ENCODE measurements around the gene IL18.
"Not testable (repeated sequence)": the region's sequence is repeated elsewhere in the genome, so short reads cannot be mapped to it uniquely, and the experiment has no call there.

The IL18 gene

GRCh38 chr11:112172362-112172994 lies 8.6 kb upstream of the IL18 start:
- no peak for DNase-seq (ENCODE audit: low read depth in 1 of 2, low spot score in 1 of 2)

DNA sequence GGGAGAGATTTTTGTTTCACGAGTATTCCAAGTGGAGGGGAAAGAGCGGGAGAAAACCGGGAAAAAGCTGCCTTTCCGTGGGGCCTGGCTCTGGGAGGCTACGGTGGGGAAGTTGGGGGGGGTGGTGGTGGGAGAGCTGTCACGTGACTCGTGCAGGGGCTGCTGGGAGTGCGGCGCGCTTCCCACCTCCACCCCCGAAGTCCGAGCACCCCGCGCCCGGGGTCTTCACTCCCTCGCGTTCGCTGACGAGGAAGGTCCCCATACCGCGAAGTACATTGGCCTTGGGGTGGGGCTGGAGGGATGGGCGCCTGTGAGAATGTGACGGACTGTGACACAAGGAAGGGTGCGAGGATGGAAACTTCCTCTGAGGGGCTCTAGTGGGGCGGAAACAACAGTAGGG lies 3.3 kb upstream of the IL18 start, which contains the start of gene TEX12:
TEX12 (plus strand) TSS at position 228 of the 400 bp plus-strand sequence. CDS start 1,897 bp downstream, outside the sequence.
- DNase-seq (ENCODE audit: low read depth in 1 of 2, low spot score in 1 of 2): no peak

DNA sequence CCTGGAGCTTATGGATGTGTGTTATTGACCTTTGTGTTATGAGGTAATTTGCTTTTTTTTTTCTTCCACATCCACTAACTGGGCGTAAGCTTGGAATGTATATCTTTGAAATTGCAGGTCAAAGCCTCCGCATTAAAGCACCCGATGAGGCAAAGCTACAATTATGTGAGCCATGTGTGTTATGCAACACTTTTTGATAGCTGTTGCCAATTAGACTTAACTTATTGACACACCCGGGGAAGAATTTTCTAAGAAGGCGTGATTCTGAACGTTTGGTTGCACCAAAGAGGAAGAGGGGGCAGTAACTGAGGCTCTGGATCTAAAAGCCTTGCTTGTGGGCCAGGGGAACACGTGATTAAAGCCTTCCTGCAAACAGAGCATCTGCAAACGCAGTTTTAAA lies 2.7 kb upstream of the IL18 start:
- DNase-seq (ENCODE audit: low read depth in 1 of 2, low spot score in 1 of 2): no peak

DNA sequence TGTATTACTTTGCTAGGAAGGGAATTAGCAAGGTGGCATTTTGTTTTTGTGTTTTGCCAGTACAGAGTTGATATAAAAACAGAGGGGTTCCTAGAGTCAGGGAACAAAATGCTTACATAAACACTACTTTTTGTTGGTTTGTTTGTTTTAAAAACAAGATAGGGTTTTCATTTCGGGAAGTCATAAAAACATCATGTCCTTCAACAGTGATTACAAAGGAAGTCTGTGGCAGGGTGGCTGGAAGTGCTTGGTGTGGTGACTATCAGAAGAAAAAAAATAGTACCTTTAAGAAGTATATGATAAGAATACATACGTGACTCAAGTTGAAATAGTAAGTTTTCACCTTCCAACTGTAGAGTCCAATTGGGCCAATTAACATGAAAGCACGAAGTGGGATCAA lies 1.2 kb upstream of the IL18 start:
- DNase-seq (ENCODE audit: low read depth in 1 of 2, low spot score in 1 of 2): no peak

- no peak for DNase-seq (ENCODE audit: low read depth in 1 of 2, low spot score in 1 of 2)
Observed at GRCh38 chr11:112162761-112163546, 940 bp downstream of the IL18 start.

GRCh38 chr11:112162200-112162599 lies 1.7 kb downstream of the IL18 start:
- DNase-seq (ENCODE audit: low read depth in 1 of 2, low spot score in 1 of 2): not testable (repeated sequence)

GRCh38 chr11:112161012-112161411 lies 2.9 kb downstream of the IL18 start:
- DNase-seq (ENCODE audit: low read depth in 1 of 2, low spot score in 1 of 2): no peak

GRCh38 chr11:112160091-112160848 lies 3.6 kb downstream of the IL18 start:
- no peak for DNase-seq (ENCODE audit: low read depth in 1 of 2, low spot score in 1 of 2)

DNA sequence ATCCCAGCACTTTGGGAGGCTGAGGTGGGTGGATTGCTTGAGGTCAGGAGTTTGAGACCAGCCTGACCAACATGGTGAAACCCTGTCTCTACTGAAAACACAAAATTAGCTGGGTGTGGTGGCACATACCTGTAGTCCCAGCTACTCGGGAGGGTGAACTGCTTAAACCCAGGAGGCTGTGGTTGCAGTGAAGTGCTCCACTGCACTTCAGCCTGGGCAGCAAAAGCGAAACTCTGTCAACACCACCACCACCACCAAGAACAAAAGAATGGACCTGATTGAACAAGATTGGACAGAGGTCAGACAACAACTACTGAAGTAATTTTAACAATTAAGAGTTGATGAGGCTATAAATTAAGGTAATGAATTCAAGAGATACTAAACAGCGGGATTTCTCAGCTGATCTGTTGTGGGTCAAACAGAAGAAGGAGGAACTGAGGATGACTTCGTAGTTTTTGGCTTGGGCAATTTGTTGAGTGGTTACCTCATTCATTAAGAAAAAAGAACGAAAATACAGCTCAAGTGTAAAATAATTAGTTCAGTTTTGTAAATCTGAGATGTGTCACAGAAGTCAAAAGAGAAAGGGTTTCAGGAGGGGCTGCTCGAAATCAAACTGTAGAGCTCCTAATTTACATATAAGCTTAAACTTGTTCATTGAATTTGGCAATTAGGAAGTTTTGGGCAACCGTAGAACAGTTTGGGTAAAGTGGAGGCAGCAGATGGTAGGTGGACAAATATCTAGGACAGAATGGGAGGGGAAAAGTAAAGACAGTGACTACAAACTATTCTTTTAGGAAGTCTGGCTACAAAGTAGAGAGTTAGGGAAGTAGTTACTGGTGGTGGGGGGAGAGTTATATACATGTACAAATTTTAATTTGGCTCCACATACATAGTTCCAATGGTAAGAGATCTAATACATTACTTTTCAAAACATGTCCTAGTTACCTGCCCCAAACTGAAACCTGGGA lies 4.5 kb downstream of the IL18 start:
- DNase-seq (ENCODE audit: low read depth in 1 of 2, low spot score in 1 of 2): no peak

- no peak for DNase-seq (ENCODE audit: low read depth in 1 of 2, low spot score in 1 of 2)
Observed at GRCh38 chr11:112156956-112157766, 6.7 kb downstream of the IL18 start.

DNA sequence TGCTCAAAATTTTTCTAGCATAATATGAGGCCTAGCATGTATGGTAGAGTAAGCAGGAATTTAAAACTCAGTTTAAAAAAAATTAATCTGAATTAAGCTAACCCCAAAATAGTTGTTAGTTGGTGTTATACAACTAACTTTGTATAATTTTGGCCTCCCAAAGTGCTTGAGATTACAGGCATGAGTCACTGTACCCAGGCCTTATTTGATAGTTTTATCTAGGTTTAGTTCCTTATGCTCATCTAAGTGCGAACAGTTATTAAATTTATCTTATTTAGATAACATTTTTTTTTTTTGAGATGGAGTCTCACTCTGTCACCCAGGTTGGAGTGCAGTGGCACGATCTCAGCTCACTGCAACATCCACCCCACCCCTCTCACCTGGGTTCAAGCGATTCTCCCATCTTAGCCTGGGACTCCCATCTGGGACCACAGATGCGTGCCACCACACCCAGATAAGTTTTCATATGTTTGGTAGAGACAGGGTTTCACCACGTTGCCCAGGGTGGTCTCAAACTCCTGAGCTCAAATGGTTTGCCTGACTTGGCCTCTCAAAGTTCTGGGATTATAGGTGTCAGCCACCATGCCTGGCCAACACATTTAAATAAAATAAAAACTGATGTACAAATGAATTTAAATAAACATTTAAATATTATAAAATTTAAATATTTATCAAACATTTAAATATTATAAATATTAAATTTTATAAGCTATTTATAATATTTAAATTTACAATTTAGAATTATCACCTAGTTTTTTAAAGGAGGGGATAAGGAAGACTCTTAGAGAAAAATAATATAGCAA lies 7.5 kb downstream of the IL18 start:
- DNase-seq (ENCODE audit: low read depth in 1 of 2, low spot score in 1 of 2): no peak

GRCh38 chr11:112150517-112150916 lies 13.4 kb downstream of the IL18 start:
- no peak for DNase-seq (ENCODE audit: low read depth in 1 of 2, low spot score in 1 of 2)

DNA sequence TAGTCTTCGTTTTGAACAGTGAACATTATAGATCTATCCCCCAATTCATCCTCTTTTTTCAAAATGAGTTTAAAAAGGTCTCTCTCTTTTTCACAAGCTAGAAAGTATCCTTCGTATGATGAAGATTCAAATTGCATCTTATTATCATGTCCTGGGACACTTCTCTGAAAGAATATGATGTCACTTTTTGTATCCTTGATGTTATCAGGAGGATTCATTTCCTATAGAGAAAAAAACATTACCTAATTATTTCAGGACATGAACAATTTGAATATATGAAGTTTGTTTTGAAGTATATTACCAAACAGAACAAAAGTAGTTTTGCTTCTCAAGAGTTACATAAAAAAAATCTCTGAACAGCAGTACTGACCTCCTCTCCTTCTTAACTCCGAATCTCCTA lies 20.3 kb downstream of the IL18 start:
- DNase-seq (ENCODE audit: low read depth in 1 of 2, low spot score in 1 of 2): no peak

DNA sequence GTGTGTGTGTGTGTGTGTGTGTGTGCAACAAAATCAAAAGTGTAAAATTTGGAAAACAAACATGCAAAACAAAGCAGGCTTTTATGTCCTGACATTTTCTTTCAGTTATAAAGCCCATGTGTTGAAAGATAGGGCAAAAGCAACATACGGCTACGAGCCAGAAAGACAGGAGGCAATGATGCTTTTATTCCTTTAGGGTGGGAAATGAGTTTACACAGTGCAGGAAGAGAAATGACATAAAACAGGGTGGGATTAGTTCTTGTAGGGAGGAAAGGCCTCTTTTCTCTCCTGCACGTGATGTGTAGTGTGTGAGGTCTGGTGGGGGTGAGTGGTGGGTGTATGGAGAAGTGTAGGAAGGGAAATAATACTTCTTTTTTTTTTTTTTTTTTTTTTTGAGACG lies 29.4 kb downstream of the IL18 start:
- no peak for DNase-seq (ENCODE audit: low read depth in 1 of 2, low spot score in 1 of 2)

DNA sequence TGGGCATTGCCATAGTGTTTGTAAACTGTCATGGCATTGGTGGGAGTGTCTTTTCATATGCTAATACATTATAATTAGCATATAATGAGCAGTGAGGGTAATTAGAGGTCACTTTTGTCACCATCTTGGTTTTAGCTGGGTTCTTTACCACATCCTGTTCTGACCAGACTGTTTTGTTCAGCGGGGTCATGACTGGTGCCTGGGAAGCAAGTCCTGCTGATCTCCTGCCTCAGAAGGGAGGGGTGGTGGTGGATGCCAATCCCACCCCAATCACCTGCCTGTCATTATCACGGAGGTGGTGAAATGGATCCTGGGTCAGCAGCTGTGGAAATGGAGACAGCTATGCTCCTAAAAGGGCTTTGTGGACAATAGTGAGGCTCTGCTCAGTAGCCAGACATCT lies 31.2 kb downstream of the IL18 start:
- DNase-seq (ENCODE audit: low read depth in 1 of 2, low spot score in 1 of 2): no peak

- no peak for DNase-seq (ENCODE audit: low read depth in 1 of 2, low spot score in 1 of 2)
Observed at GRCh38 chr11:112129656-112130055, 34.2 kb downstream of the IL18 start.

- no peak for DNase-seq (ENCODE audit: low read depth in 1 of 2, low spot score in 1 of 2)
Observed at GRCh38 chr11:112128483-112129121, 35.3 kb downstream of the IL18 start.

DNA sequence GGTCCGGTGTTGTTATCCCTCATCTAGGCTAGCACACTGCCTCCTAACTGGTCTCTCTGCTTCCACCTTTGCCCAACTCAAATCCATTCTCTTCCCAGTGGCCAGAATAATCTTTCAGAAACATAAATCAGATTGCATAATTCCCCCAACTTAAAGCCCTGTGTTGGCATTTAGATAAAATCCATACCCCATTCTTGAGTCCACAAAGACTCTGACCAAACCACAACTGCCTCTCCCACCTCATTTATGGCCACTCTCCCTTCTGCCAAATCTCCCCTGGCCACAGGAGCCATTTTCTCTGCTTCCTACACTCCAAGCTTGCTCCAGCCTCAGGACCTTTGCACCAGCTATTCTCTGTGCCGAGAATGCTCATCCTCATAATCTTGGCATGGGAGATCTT lies 36.8 kb downstream of the IL18 start:
- no peak for DNase-seq (ENCODE audit: low read depth in 1 of 2, low spot score in 1 of 2)

GRCh38 chr11:112123129-112123528 lies 40.8 kb downstream of the IL18 start:
- no peak for DNase-seq (ENCODE audit: low read depth in 1 of 2, low spot score in 1 of 2)

Measured in activated T-helper 1 cell treated with anti-CD3 and anti-CD28 coated beads, Interleukin-2, amount 50 U/mL, for 16 hours (primary cell).